Measurements from ENCODE around the gene CDK13. TPM values are rescaled to one million over a fixed set of nuclear protein-coding genes. Genes with fewer than 3 reads are reported as not detected.

The CDK13 gene
- polyA plus RNA-seq, 1 experiment, result 24.1 TPM

DNA sequence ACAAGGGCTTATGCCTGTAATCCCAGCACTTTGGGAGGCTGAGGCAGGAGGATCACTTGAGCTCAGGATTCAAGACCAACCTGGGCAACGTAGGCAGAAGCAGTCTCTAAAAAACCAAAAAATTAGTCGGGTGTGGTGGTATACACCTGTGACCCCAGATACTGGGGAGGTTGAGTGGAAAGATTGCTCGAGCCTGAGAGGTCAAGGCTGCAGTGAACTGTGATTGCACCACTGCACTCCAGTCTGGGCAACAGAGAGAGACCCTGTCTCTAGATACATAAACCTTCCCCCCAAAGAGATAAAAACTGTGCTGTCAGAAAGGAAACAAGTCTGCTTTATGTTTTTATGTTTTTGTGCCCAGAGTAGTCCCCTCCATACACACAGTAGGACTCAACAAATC lies 27.5 kb upstream of the CDK13 start:
- no peak overlapping the region for H3K4me3 ChIP-seq (ENCODE audit: low read depth, low read length)
- H3K27me3 ChIP-seq (ENCODE audit: control insufficient read depth, insufficient read depth, low read length), result peaks cover 5% of the 10 kb centered on the region
- CTCF ChIA-PET, result interaction anchor here (0.6 kb wide), 1 partner anchor 12 kb away, joined by 3 read pairs; no protein-coding TSS in a partner anchor
- no peak for DNase-seq (ENCODE audit: low read depth)
- TF ChIP-seq, protein P1, sequence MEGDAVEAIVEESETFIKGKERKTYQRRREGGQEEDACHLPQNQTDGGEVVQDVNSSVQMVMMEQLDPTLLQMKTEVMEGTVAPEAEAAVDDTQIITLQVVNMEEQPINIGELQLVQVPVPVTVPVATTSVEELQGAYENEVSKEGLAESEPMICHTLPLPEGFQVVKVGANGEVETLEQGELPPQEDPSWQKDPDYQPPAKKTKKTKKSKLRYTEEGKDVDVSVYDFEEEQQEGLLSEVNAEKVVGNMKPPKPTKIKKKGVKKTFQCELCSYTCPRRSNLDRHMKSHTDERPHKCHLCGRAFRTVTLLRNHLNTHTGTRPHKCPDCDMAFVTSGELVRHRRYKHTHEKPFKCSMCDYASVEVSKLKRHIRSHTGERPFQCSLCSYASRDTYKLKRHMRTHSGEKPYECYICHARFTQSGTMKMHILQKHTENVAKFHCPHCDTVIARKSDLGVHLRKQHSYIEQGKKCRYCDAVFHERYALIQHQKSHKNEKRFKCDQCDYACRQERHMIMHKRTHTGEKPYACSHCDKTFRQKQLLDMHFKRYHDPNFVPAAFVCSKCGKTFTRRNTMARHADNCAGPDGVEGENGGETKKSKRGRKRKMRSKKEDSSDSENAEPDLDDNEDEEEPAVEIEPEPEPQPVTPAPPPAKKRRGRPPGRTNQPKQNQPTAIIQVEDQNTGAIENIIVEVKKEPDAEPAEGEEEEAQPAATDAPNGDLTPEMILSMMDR (IDR thresholded peaks at IDR 0.05; ENCODE audit: insufficient read depth, low read depth, low read length), result no peak
- no peaks in the 10 kb centered on the region for H3K36me3 ChIP-seq (ENCODE audit: control insufficient read depth, insufficient read depth, low read length)
- POLR2A ChIA-PET, result no interaction called here

DNA sequence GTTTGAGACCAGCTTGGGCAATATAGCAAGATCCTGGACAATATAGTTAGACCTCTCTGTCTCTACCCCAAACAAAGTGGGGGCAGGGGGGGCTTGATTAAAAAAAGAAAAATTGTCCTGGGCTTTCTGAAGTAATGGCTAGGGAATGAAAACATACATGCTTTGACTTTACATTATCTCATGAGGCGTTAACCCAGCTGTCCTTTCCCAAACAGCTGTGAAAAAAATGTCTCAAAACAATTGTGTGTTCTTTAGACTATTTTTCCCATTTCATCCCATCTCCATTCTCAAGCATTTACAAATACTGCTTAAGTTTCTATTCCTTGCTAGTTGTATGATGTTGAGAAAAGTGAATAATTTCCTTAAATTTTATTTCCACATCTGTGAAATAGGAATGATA lies 27.0 kb upstream of the CDK13 start:
- DNase-seq (ENCODE audit: low read depth), result no peak
- ChIA-PET CTCF (interaction anchor here (0.6 kb wide), 1 partner anchor 13 kb away, joined by 3 read pairs; no protein-coding TSS in a partner anchor), POLR2A (no interaction called here)
- TF ChIP-seq, protein P1 (IDR thresholded peaks at IDR 0.05; ENCODE audit: insufficient read depth, low read depth, low read length), result no peak
- Histone ChIP-seq H3K4me3 (ENCODE audit: low read depth, low read length) (no peak overlapping the region), H3K36me3 (ENCODE audit: control insufficient read depth, insufficient read depth, low read length) (no peaks in the 10 kb centered on the region), H3K27me3 (ENCODE audit: control insufficient read depth, insufficient read depth, low read length) (peaks cover 4% of the 10 kb centered on the region; the same call in 1 of the 2 replicates)

DNA sequence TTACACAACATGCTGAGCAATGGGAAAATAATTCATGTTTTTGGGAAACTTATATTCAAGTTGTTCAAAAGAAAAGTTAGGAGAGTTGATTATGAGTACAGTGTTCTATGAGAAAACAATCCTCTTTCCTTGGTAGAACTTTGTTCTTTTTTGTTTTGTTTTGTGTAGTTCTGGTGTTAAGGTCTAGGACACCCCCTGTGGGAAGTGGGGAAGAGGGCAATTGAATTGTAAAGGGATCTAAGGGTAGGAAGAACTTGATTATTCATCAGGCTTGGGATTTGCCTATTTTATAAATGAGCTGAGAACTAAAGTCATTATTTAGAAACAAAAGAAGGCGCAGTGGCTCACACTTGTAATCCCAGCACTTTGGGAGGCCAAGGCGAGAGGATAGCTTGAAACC lies 25.9 kb upstream of the CDK13 start:
- Histone ChIP-seq H3K36me3 (ENCODE audit: control insufficient read depth, insufficient read depth, low read length) (no peaks in the 10 kb centered on the region), H3K27me3 (ENCODE audit: control insufficient read depth, insufficient read depth, low read length) (peaks cover 4% of the 10 kb centered on the region; the same call in 1 of the 2 replicates), H3K4me3 (ENCODE audit: low read depth, low read length) (no peak overlapping the region)
- CTCF ChIA-PET, result no interaction called here
- TF ChIP-seq, protein P1 (IDR thresholded peaks at IDR 0.05; ENCODE audit: insufficient read depth, low read depth, low read length), result 0 out of 2 replicates have a peak, but pooled peaks have one; percentile 3
- POLR2A ChIA-PET, result no interaction called here
- no peak for DNase-seq (ENCODE audit: low read depth)

DNA sequence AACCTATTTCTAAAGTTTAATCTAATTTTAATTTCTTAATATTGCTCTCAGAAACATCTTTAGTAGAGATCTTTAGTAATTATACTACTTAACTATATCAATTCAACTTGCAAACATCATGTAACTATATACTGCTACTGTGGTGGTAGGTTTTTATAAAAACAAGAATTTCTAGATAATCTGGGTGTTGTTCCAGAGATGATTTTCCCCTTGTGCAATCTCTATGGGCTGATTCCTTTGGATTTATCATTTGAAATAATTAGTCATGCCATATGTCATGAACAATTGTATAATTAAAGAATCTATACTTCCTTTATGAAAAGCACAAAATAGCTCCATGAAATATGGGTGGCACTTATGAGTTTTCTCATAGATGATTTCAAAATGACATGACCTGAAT lies 23.9 kb upstream of the CDK13 start:
- Histone ChIP-seq H3K27me3 (ENCODE audit: control insufficient read depth, insufficient read depth, low read length) (peaks cover 4% of the 10 kb centered on the region; the same call in 1 of the 2 replicates), H3K36me3 (ENCODE audit: control insufficient read depth, insufficient read depth, low read length) (no peaks in the 10 kb centered on the region), H3K4me3 (ENCODE audit: low read depth, low read length) (no peak overlapping the region)
- POLR2A ChIA-PET, result no interaction called here
- no peak for DNase-seq (ENCODE audit: low read depth)
- CTCF ChIA-PET, result no interaction called here
- TF ChIP-seq, protein P1 (IDR thresholded peaks at IDR 0.05; ENCODE audit: insufficient read depth, low read depth, low read length), result no peak

DNA sequence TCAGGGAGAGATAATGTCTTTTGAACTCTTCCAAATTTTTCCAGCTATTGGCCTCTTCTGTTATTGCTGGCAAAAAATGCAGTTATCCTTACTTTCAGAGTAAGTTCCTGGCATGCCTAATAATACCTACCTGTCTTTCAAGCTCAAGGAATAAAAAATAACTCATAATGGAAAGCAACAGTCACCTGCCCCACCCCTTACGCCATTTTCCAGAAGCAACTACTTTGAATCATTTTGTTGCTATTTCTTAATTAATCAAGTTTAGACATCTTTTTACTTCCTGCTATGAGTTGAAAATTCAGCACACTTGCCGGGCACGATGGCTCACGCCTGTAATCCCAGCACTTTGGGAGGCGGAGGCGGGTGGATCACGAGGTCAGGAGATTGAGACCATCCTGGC lies 23.0 kb upstream of the CDK13 start:
- ChIA-PET CTCF (interaction anchor here (1.3 kb wide), 1 partner anchor 11 kb away, joined by 7 read pairs; no protein-coding TSS in a partner anchor), POLR2A (no interaction called here)
- no peak overlapping the region for H3K4me3 ChIP-seq (ENCODE audit: low read depth, low read length)
- peaks cover 3% of the 10 kb centered on the region; the same call in 1 of the 2 replicates for H3K27me3 ChIP-seq (ENCODE audit: control insufficient read depth, insufficient read depth, low read length)
- H3K36me3 ChIP-seq (ENCODE audit: control insufficient read depth, insufficient read depth, low read length), result no peaks in the 10 kb centered on the region
- TF ChIP-seq, protein P1 (IDR thresholded peaks at IDR 0.05; ENCODE audit: insufficient read depth, low read depth, low read length), result no peak
- DNase-seq (ENCODE audit: low read depth), result no peak
